GM19324 (cell line): Measurements from ENCODE around the gene CEP83.

ENCODE experiments used
- ATAC-seq: cut with Tn5 transposase; IDR thresholded peaks from one replicate; pipeline ENCODE4 v1.9.1; 2021; ENCODE audit warnings: mild to moderate bottlenecking, moderate library complexity; ENCODE audit not compliant: unreplicated experiment, low FRiP score

Gene CEP83

DNA sequence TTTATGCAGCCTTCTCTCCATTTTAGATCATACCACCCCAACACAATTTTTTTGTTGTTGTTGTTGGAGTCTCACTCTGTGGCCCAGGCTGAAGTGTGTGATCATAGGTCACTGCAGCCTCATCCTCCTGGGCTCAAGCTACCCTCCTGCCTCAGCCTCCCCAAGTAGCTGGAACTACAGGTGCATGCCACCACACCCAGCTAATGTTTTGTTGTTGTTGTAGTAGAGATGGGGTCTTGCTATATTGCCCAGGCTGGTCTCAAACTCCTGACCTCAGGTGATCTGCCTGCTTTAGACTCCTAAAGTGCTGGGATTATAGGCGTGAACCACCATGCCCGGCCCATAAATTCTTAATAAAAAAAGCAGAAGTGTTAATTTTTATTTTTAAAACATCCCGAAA lies 199.7 kb downstream of the CEP83 start:
- no peak for ATAC-seq

- no peak for ATAC-seq
Measured at GRCh38 chr12:94258593-94258992, 201.1 kb downstream of the CEP83 start.
